Measurements from ENCODE around the gene NDUFC2. TPM values are rescaled to one million over a fixed set of nuclear protein-coding genes. Genes with fewer than 3 reads are reported as not detected.

NDUFC2 gene
- total and polyA plus RNA-seq, 2 experiments from 2014 or later: 122 to 711 TPM

DNA sequence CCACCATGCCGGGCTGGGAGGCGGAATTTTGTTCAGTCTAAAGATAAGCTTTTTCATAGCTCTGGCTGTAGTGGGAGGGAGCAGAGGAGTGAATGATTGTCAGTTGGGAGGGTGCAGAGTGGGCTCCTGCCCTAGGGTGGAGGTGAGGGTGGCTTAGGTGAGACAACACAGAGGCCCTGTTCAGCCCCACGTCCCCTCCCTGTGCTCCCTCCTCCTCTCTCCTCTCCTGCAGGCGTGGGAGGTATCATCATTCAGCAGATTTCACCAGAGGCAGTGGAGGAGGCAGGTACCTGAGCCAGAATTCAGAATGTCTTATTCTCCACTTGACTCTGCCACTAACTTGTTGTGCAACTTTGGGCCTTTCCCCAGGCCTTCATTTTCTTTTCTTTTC, 17.7 kb downstream of the NDUFC2 start (continued):
- TF ChIP-seq, protein P1, sequence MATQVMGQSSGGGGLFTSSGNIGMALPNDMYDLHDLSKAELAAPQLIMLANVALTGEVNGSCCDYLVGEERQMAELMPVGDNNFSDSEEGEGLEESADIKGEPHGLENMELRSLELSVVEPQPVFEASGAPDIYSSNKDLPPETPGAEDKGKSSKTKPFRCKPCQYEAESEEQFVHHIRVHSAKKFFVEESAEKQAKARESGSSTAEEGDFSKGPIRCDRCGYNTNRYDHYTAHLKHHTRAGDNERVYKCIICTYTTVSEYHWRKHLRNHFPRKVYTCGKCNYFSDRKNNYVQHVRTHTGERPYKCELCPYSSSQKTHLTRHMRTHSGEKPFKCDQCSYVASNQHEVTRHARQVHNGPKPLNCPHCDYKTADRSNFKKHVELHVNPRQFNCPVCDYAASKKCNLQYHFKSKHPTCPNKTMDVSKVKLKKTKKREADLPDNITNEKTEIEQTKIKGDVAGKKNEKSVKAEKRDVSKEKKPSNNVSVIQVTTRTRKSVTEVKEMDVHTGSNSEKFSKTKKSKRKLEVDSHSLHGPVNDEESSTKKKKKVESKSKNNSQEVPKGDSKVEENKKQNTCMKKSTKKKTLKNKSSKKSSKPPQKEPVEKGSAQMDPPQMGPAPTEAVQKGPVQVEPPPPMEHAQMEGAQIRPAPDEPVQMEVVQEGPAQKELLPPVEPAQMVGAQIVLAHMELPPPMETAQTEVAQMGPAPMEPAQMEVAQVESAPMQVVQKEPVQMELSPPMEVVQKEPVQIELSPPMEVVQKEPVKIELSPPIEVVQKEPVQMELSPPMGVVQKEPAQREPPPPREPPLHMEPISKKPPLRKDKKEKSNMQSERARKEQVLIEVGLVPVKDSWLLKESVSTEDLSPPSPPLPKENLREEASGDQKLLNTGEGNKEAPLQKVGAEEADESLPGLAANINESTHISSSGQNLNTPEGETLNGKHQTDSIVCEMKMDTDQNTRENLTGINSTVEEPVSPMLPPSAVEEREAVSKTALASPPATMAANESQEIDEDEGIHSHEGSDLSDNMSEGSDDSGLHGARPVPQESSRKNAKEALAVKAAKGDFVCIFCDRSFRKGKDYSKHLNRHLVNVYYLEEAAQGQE (IDR thresholded peaks at IDR 0.05; ENCODE audit: unreplicated experiment): no peak
- TF ChIP-seq NANOG (IDR thresholded peaks at IDR 0.05; ENCODE audit: borderline replicate concordance) (no peak), EZH2 (IDR thresholded peaks at IDR 0.05; ENCODE audit: low read depth, unreplicated experiment) (no peak), POLR2AphosphoS5 (IDR thresholded peaks at IDR 0.05; ENCODE audit: low read depth) (no peak), ZNF114 (CRISPR knock-in tag; IDR thresholded peaks at IDR 0.05) (no peak), EZH2phosphoT487 (IDR thresholded peaks at IDR 0.05; ENCODE audit: unreplicated experiment) (no peak), STAT1 (IDR thresholded peaks at IDR 0.05; ENCODE audit: unreplicated experiment) (no peak)
- TF ChIP-seq, protein P2, sequence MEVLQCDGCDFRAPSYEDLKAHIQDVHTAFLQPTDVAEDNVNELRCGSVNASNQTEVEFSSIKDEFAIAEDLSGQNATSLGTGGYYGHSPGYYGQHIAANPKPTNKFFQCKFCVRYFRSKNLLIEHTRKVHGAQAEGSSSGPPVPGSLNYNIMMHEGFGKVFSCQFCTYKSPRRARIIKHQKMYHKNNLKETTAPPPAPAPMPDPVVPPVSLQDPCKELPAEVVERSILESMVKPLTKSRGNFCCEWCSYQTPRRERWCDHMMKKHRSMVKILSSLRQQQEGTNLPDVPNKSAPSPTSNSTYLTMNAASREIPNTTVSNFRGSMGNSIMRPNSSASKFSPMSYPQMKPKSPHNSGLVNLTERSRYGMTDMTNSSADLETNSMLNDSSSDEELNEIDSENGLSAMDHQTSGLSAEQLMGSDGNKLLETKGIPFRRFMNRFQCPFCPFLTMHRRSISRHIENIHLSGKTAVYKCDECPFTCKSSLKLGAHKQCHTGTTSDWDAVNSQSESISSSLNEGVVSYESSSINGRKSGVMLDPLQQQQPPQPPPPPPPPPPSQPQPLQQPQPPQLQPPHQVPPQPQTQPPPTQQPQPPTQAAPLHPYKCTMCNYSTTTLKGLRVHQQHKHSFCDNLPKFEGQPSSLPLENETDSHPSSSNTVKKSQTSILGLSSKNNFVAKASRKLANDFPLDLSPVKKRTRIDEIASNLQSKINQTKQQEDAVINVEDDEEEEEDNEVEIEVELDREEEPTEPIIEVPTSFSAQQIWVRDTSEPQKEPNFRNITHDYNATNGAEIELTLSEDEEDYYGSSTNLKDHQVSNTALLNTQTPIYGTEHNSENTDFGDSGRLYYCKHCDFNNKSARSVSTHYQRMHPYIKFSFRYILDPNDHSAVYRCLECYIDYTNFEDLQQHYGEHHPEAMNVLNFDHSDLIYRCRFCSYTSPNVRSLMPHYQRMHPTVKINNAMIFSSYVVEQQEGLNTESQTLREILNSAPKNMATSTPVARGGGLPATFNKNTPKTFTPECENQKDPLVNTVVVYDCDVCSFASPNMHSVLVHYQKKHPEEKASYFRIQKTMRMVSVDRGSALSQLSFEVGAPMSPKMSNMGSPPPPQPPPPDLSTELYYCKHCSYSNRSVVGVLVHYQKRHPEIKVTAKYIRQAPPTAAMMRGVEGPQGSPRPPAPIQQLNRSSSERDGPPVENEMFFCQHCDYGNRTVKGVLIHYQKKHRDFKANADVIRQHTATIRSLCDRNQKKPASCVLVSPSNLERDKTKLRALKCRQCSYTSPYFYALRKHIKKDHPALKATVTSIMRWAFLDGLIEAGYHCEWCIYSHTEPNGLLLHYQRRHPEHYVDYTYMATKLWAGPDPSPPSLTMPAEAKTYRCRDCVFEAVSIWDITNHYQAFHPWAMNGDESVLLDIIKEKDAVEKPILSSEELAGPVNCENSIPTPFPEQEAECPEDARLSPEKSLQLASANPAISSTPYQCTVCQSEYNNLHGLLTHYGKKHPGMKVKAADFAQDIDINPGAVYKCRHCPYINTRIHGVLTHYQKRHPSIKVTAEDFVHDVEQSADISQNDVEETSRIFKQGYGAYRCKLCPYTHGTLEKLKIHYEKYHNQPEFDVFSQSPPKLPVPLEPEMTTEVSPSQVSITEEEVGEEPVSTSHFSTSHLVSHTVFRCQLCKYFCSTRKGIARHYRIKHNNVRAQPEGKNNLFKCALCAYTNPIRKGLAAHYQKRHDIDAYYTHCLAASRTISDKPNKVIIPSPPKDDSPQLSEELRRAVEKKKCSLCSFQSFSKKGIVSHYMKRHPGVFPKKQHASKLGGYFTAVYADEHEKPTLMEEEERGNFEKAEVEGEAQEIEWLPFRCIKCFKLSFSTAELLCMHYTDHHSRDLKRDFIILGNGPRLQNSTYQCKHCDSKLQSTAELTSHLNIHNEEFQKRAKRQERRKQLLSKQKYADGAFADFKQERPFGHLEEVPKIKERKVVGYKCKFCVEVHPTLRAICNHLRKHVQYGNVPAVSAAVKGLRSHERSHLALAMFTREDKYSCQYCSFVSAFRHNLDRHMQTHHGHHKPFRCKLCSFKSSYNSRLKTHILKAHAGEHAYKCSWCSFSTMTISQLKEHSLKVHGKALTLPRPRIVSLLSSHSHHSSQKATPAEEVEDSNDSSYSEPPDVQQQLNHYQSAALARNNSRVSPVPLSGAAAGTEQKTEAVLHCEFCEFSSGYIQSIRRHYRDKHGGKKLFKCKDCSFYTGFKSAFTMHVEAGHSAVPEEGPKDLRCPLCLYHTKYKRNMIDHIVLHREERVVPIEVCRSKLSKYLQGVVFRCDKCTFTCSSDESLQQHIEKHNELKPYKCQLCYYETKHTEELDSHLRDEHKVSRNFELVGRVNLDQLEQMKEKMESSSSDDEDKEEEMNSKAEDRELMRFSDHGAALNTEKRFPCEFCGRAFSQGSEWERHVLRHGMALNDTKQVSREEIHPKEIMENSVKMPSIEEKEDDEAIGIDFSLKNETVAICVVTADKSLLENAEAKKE (CRISPR knock-in tag; IDR thresholded peaks at IDR 0.05): no peak
